Activated naive CD4-positive, alpha-beta T cell treated with anti-CD3 and anti-CD28 coated beads, Interleukin-2, amount 10 ng/mL, durations not matched to agents 7 days and 5 days (primary cell): Measurements from ENCODE around the gene ANKEF1.
A peak's percentile ranks its signal among the peaks of the same experiment; 100 is the strongest.

Experiments
- CTCF ChIA-PET: fragments of 350-600 bp; sonication (Branson Sonifier 250); formaldehyde crosslinking; loops from one replicate; lab custom pipeline; 2021; ENCODE audit warnings: antibody characterized with exemption; lab: Charles Lee
- DNase-seq: peaks from one replicate; pipeline ENCODE4 v3.0.0-alpha.2; 2020
- H3K27ac Mint-ChIP-seq: one replicate; pipeline ENCODE4 v1.8.0; 2021; ENCODE audit warnings: mild to moderate bottlenecking, moderate library complexity, mixed read lengths
- H3K27me3 Mint-ChIP-seq: one replicate; pipeline ENCODE4 v1.8.0; 2021; ENCODE audit warnings: mild to moderate bottlenecking, mixed read lengths
- H3K36me3 Mint-ChIP-seq: one replicate; pipeline ENCODE4 v1.8.0; 2021; ENCODE audit warnings: mixed read lengths
- H3K4me1 Mint-ChIP-seq: one replicate; pipeline ENCODE4 v1.8.0; 2021; ENCODE audit warnings: mixed read lengths
- H3K4me3 Mint-ChIP-seq: one replicate; pipeline ENCODE4 v1.8.0; 2021; ENCODE audit warnings: mild to moderate bottlenecking, moderate library complexity, mixed read lengths
- H3K9me3 Mint-ChIP-seq: one replicate; pipeline ENCODE4 v1.8.0; 2021; ENCODE audit warnings: mixed read lengths

ANKEF1 gene

DNA sequence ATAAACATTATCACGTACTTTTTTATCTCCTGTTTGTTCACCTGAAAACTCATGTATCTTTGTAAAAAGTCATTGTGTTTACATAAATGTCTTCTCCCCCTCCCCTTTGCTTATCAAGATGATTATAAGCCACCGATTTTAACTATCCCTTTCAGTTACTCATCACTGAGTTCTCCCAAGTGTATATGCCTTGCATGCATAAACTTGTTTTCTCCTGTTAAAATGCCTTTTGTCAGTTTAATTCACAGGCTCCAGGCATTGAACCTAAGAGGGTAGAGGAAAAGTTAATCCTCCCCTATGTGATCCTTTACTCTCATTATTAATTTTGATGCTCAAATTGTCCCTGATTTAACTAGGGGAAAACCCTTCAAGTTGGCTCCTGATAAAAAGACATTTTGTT, 24.2 kb downstream of the ANKEF1 start:
- CTCF ChIA-PET: no interaction called here
- Mint-ChIP-seq H3K9me3 (no peaks in the 10 kb centered on the region), H3K27me3 (no peaks in the 10 kb centered on the region), H3K36me3 (peaks cover 3% of the 10 kb centered on the region), H3K27ac (no peak overlapping the region), H3K4me1 (peaks cover 6% of the 10 kb centered on the region), H3K4me3 (no peak overlapping the region)
- DNase-seq: no peak

DNA sequence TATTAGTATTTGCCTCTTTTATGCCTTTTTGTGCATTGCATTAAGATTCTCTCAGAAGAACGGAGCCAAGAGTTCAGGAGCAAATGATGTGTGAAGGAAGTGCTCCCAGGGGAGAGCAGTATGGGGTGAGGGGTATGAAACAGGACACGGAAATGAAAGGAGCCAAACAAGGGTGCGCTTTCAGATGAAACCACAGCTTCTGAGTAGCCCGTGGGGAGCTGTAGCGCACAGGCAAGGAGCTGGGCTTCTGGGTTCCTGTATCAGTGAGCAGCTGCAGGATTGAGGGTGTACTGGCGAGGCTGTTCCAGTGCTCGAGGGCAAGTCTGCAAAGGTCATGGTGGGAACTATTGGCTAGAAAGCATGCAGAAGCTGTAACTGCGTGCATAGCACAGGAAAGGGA, 25.4 kb downstream of the ANKEF1 start:
- H3K27ac Mint-ChIP-seq: no peak overlapping the region
- H3K27me3 Mint-ChIP-seq: peaks cover 1% of the 10 kb centered on the region
- H3K4me3 Mint-ChIP-seq: no peak overlapping the region
- H3K36me3 Mint-ChIP-seq: no peaks in the 10 kb centered on the region
- no peaks in the 10 kb centered on the region for H3K9me3 Mint-ChIP-seq
- no peak for DNase-seq
- no peaks in the 10 kb centered on the region for H3K4me1 Mint-ChIP-seq
- CTCF ChIA-PET: no interaction called here

DNA sequence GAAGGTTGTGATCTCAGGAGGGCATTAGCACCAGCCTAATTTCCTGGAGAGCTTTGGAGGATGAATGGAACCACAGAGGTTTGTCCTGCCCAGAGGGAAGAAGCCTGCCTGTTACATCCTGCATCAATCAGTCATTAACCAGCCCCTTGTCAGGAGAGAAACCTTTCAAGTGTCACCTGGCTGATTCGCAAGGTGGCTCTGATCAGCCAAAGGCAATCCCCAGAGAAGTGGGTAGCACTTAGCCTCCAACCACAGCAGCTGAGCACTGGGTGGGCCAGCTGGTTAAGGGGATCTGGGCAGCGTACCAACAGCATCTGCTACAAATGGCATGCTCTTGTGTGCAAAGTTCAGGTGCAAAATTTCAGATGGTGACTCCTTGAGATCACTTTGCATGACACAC, 26.9 kb downstream of the ANKEF1 start:
- Mint-ChIP-seq H3K27ac (no peak overlapping the region), H3K4me1 (no peaks in the 10 kb centered on the region), H3K27me3 (peaks cover 6% of the 10 kb centered on the region), H3K9me3 (no peaks in the 10 kb centered on the region), H3K36me3 (no peaks in the 10 kb centered on the region), H3K4me3 (no peak overlapping the region)
- CTCF ChIA-PET: no interaction called here
- DNase-seq: no peak

DNA sequence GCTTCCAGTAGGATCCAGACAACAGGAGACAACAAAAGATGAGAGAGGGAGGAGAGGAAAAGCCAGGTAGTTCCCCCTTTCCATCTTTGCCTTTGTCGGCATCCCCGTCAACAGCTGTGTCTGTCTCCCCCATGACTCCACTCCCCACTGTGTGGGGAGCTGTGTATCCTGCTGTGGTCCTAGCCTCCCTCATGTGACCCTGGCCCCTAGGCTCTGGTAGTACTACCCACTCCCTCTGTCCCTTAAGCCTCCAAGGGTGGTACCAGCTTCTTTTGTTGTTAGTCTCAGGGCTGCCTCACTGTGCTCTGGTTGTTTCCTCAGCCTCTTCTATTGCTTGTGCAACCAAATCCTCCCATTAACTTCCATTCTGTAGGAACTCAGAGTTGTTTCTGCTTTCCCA, 28.7 kb downstream of the ANKEF1 start:
- H3K4me3 Mint-ChIP-seq: no peak overlapping the region
- DNase-seq: no peak
- no peaks in the 10 kb centered on the region for H3K9me3 Mint-ChIP-seq
- no peak overlapping the region for H3K27ac Mint-ChIP-seq
- H3K36me3 Mint-ChIP-seq: no peaks in the 10 kb centered on the region
- H3K27me3 Mint-ChIP-seq: peaks cover 6% of the 10 kb centered on the region
- no peaks in the 10 kb centered on the region for H3K4me1 Mint-ChIP-seq
- CTCF ChIA-PET: no interaction called here

DNA sequence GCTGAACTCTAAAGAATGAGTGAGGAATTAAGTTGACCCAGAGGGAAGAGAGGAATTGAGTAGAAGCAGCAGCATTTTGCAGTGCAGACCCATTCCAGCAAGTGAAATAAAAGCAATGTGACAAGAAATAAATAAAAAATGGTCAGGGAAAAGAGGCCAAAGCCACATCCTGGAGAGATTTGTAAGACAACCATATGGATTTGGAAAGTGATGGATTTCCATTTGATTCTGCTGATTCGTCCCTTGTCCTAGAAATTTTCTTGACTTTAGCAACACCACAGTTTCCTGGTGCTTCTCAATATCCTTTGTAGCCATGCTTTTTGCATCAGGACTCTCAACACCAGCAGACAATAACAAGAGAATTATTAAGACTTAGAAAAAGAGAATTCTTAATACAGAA, 29.8 kb downstream of the ANKEF1 start:
- CTCF ChIA-PET: no interaction called here
- Mint-ChIP-seq H3K4me3 (no peak overlapping the region), H3K9me3 (no peaks in the 10 kb centered on the region), H3K4me1 (no peaks in the 10 kb centered on the region), H3K27ac (no peak overlapping the region), H3K27me3 (peaks cover 6% of the 10 kb centered on the region), H3K36me3 (no peaks in the 10 kb centered on the region)
- no peak for DNase-seq

DNA sequence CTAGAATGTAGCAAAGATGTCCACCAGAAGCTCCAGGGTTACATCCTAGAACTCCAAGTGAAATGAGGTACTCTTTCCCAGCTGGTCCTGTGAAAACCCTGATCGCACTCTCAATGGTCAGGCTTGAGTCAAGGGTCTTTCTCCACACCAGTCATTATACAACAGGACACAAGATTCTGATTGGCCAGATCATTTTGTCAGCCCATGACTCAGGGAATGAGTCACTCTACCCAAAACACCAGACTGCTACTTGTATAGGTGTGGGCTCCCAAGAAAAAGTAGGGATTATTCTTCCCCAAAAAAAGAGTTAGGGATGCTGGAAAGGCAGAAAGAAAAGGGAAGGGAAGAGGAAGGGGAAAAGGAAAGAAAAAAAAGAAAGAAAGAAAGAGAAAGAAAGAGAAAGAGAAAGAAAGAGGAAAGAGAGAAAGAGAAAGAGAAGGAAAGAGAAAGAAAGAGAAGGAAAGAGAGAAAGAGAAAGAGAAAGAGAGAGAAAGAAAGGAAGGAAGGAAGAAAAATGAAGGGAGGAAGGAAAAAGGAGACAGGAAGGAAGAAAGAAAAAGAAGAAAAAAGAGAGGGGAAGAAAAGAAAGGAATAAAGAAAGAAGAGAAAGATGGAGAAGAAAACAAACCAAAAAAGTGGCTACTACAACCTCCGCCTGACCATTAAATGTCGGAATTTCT, 30.5 kb downstream of the ANKEF1 start:
- peaks cover 6% of the 10 kb centered on the region for H3K27me3 Mint-ChIP-seq

DNA sequence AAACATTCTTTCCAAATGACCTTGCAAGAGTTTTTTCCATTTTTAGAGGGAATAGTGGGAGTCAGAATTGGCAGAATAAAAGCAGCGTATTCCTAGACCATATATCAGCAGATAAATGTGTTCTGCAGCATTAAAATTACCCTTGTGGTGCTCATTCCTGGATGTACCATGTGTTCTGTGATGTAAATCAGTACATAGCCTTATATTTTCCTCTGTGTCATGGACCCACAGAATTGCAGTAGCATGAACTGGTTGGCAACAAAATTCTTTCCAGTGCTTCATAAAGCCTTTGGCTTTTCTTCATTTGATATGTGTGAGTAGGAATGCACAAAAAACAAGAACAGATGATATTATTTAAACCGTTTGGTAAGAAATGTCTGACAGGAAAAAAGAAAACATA, 32.5 kb downstream of the ANKEF1 start:
- DNase-seq: no peak
- peaks cover 9% of the 10 kb centered on the region for H3K27me3 Mint-ChIP-seq
- no peaks in the 10 kb centered on the region for H3K4me1 Mint-ChIP-seq
- no peak overlapping the region for H3K27ac Mint-ChIP-seq
- H3K36me3 Mint-ChIP-seq: no peaks in the 10 kb centered on the region
- H3K9me3 Mint-ChIP-seq: no peaks in the 10 kb centered on the region
- H3K4me3 Mint-ChIP-seq: no peak overlapping the region
- CTCF ChIA-PET: no interaction called here

More for the DNA sequence above, 30.5 kb downstream of the ANKEF1 start:
- Mint-ChIP-seq H3K4me1 (no peaks in the 10 kb centered on the region), H3K27ac (no peak overlapping the region), H3K36me3 (no peaks in the 10 kb centered on the region), H3K9me3 (no peaks in the 10 kb centered on the region), H3K4me3 (no peak overlapping the region)
- CTCF ChIA-PET: no interaction called here
- no peak for DNase-seq

DNA sequence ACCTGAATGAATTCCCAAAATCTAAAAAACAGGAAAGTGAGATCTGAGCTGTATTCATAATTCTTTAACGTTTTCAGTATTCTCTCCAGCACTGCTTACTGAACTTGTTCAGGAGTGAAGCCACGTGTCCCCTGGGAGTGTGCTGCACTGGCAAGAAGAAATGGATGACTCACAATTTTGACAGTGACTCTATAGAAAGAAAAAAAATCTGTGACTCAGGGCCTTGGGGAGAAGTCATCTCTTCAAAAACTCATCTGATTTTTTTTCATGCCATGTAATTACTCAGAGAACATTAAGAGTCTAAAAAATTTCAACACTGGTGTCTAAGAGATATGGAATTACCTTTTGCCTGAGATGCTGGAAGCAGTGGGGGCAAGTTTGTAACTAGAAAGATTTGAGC, 39.7 kb downstream of the ANKEF1 start:
- H3K27ac Mint-ChIP-seq: no peak overlapping the region
- no peaks in the 10 kb centered on the region for H3K4me1 Mint-ChIP-seq
- no peak overlapping the region for H3K4me3 Mint-ChIP-seq
- no peaks in the 10 kb centered on the region for H3K36me3 Mint-ChIP-seq
- CTCF ChIA-PET: no interaction called here
- no peak for DNase-seq
- H3K9me3 Mint-ChIP-seq: no peaks in the 10 kb centered on the region
- peaks cover 9% of the 10 kb centered on the region for H3K27me3 Mint-ChIP-seq

DNA sequence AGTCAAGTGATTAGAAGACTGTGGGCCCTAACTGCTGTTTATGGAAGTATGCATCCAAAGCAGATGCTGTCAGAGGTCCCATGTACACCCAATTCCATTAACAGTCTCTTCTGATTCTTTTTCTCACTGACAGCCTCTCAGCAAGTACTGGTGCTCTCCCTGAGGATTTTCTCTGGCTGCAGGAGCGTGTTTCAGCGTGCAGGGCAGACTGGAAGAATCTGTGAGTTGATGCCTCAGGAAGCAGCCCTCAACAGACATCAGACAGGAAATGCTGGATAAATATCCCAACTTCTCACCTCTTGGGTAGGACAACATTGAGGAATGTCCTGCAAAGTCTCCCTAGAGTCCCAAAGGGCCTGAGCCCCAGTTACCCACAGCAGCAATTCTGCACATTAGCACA, 40.8 kb downstream of the ANKEF1 start:
- H3K36me3 Mint-ChIP-seq: no peaks in the 10 kb centered on the region
- CTCF ChIA-PET: interaction anchor here (1.0 to 1.2 kb wide), 2 partner anchors 10 to 17 kb away, joined by 3 to 5 read pairs; no protein-coding TSS in a partner anchor
- H3K27me3 Mint-ChIP-seq: peaks cover 5% of the 10 kb centered on the region
- no peak overlapping the region for H3K27ac Mint-ChIP-seq
- no peak for DNase-seq
- H3K4me3 Mint-ChIP-seq: no peak overlapping the region
- no peaks in the 10 kb centered on the region for H3K9me3 Mint-ChIP-seq
- no peaks in the 10 kb centered on the region for H3K4me1 Mint-ChIP-seq

DNA sequence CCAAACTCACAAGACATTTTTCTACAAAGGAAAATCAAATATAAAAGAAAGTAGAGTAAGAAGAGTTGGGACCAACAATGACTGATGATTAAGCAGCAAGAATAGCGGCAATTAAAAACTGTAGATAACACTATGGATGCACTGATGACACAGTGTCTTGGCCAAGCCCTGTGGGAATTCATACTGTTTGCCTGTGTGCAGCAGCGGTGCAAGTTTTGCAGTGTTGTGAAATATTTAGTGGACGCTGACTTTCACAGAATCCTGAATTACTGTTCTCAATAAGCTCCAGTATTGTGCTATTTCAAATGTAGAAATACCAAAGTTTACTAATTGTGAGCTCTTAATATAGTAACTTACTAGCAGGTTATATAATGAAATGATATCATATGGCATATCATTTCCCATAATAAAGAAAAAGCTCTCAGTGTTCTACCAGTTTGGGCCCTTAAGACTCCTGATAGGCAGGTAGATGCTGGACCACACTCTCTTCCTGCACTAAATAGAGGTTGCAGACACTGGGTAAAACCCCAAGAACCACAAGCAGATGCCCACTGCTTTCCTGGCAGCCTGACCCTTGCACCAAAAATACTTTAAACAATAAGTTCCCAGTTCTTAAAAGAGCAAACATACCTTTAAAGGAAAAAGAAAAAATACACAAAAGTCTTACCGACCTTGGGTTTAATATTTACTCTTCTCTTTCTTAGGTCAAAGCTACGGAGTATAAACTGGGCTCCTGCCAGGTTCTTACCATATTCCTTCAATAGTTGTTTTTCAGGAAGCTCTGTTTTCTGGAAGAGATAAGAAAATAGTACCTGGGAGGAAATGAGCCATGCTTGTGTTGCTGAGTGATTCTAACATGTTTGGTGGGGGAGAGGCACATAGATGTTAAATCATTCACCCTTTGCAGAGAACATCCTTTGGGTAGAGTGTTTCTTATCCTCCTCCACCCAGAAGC, 41.6 kb downstream of the ANKEF1 start:
- H3K9me3 Mint-ChIP-seq: no peaks in the 10 kb centered on the region
- peaks cover 5% of the 10 kb centered on the region for H3K27me3 Mint-ChIP-seq
- no peak overlapping the region for H3K27ac Mint-ChIP-seq
- CTCF ChIA-PET: interaction anchor here (0.8 to 1.9 kb wide), 6 partner anchors 9 to 105 kb away, joined by 3 to 6 read pairs (median 4); no protein-coding TSS in a partner anchor
- no peak overlapping the region for H3K4me3 Mint-ChIP-seq
- no peaks in the 10 kb centered on the region for H3K4me1 Mint-ChIP-seq
- DNase-seq: no peak
- no peaks in the 10 kb centered on the region for H3K36me3 Mint-ChIP-seq

DNA sequence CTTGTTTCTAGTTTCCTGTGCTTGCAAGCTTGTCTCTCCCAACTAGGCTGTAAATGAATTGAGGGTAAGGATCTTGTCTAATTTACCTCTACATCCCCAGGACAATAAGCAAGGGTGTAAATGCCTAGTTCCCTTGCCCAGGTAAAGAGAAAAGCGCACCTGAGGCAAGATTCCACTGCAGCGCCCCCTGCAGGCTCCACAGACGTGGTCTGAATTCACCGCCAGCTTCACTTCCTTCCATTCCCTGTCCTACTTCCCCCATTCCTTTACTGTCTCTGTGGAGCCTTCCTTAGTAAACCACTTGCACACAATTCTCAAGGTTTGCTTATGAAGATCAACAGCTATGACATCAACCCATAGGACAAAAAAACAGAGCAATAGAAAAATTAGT, 42.3 kb downstream of the ANKEF1 start:
- H3K4me3 Mint-ChIP-seq: no peak overlapping the region
- no peaks in the 10 kb centered on the region for H3K9me3 Mint-ChIP-seq
- DNase-seq: peak; percentile 21
- peaks cover 5% of the 10 kb centered on the region for H3K27me3 Mint-ChIP-seq
- H3K36me3 Mint-ChIP-seq: no peaks in the 10 kb centered on the region
- no peak overlapping the region for H3K27ac Mint-ChIP-seq
- CTCF ChIA-PET: interaction anchor here (0.8 to 1.9 kb wide), 5 partner anchors 9 to 105 kb away, joined by 3 to 6 read pairs (median 5); no protein-coding TSS in a partner anchor
- H3K4me1 Mint-ChIP-seq: no peaks in the 10 kb centered on the region

DNA sequence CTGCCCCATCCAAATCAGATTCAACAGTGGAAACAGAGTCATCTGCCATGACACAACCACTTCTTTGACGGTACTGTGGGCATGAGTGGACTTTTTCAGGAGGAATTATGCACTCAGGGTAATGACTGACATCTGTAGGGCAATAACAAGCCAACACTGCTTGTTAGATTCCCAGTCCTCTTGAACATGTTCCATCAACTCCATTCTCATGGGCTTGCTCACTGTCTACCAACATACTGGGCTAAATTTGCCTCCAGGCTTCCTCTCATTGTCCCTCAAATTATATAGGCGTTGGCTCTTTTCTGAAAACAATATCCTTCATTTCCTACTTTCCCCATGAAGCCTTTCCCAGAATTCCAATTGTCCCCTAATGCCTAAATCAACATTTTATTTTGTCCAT, 43.1 kb downstream of the ANKEF1 start:
- Mint-ChIP-seq H3K9me3 (no peaks in the 10 kb centered on the region), H3K4me3 (no peak overlapping the region), H3K27ac (no peak overlapping the region), H3K36me3 (no peaks in the 10 kb centered on the region), H3K4me1 (no peaks in the 10 kb centered on the region), H3K27me3 (peaks cover 5% of the 10 kb centered on the region)
- no peak for DNase-seq
- CTCF ChIA-PET: interaction anchor here (0.9 to 1.9 kb wide), 3 partner anchors 13 to 100 kb away, joined by 3 to 6 read pairs (median 5); no protein-coding TSS in a partner anchor

DNA sequence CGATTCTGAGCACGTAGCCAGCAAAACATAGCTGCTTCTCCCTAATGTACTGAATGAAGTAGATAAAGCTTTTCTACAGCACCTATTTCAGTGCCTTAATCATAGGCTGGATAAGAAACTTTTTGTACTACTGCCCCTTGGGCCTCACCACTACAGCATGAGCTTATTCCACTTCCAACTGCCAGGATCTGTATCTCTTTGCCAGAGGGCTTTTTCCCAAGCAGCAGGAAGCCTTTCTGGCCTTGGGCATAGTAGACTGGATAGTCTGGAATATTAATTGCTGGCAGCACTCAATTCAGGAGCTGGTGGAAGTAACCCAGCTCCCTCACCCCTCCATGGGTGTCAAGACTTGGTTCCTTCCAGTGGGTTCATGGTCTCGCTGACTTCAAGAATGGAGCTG, 43.6 kb downstream of the ANKEF1 start:
- peaks cover 5% of the 10 kb centered on the region for H3K27me3 Mint-ChIP-seq
- H3K4me3 Mint-ChIP-seq: no peak overlapping the region
- H3K4me1 Mint-ChIP-seq: no peaks in the 10 kb centered on the region
- CTCF ChIA-PET: interaction anchor here (1.0 to 1.8 kb wide), 3 partner anchors 12 to 97 kb away, joined by 3 to 5 read pairs (median 3); no protein-coding TSS in a partner anchor
- DNase-seq: no peak
- no peak overlapping the region for H3K27ac Mint-ChIP-seq
- no peaks in the 10 kb centered on the region for H3K36me3 Mint-ChIP-seq
- H3K9me3 Mint-ChIP-seq: no peaks in the 10 kb centered on the region

DNA sequence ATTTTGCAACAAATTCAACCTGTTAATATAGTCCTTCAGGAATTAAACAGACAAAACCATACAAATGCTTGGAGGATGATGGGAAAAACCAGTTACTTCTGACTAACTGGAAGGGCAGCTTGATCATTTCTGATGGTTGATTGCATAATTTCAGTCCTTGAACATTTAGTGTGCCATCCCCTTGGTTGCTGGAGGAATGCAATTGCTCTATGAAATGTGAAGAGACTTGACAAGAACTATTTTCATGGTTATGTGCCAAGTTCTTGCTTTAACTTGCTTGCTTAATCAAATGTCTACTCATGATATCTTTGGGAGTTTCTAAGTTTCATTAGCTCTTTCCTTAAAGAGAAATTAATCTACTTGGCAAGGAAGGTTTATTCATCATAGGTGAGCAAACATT, 45.2 kb downstream of the ANKEF1 start:
- DNase-seq: no peak
- H3K36me3 Mint-ChIP-seq: no peaks in the 10 kb centered on the region
- CTCF ChIA-PET: interaction anchor here (1.4 kb wide), 1 partner anchor 102 kb away, joined by 3 read pairs; no protein-coding TSS in a partner anchor
- H3K4me1 Mint-ChIP-seq: no peaks in the 10 kb centered on the region
- H3K27me3 Mint-ChIP-seq: peaks cover 5% of the 10 kb centered on the region
- no peaks in the 10 kb centered on the region for H3K9me3 Mint-ChIP-seq
- H3K27ac Mint-ChIP-seq: no peak overlapping the region
- no peak overlapping the region for H3K4me3 Mint-ChIP-seq
